GM23248 (cell line): ENCODE data around the gene FBXO42. TPM values are rescaled to one million over a fixed set of nuclear protein-coding genes. Genes with fewer than 3 reads are reported as not detected.

ENCODE experiments used
- DNase-seq: peaks from one replicate; pipeline ENCODE4 v3.0.0-alpha.2; 2015
- H2AFZ ChIP-seq: fragments of 200-600 bp; sonication (generic); 2 replicates; pipeline ENCODE4 v1.6.1; 2016; ENCODE audit warnings: antibody characterized with exemption
- H3F3A ChIP-seq: fragments of 200-600 bp; sonication (generic); 2 replicates; pipeline ENCODE4 v1.6.1; 2016; ENCODE audit warnings: mild to moderate bottlenecking, antibody characterized with exemption, mixed run types; ENCODE audit not compliant: insufficient read depth
- H3K27ac ChIP-seq: fragments of 200-600 bp; sonication (generic); 2 replicates; pipeline ENCODE4 v1.5.1; 2016; ENCODE audit warnings: mild to moderate bottlenecking
- H3K27me3 ChIP-seq: fragments of 200-600 bp; sonication (generic); replicated peaks from 2 replicates; pipeline ENCODE4 v1.6.1; 2016; ENCODE audit warnings: mild to moderate bottlenecking; ENCODE audit not compliant: insufficient read depth
- H3K36me3 ChIP-seq: fragments of 200-600 bp; sonication (generic); 2 replicates; pipeline ENCODE4 v1.6.1; 2016; ENCODE audit warnings: low read depth, mild to moderate bottlenecking
- H3K4me1 ChIP-seq: fragments of 200-600 bp; sonication (generic); 2 replicates; pipeline ENCODE4 v1.6.1; 2016; ENCODE audit warnings: mild to moderate bottlenecking; ENCODE audit not compliant: insufficient read depth
- H3K4me2 ChIP-seq: fragments of 200-600 bp; sonication (generic); one replicate; pipeline ENCODE4 v1.6.1; 2016; ENCODE audit warnings: mild to moderate bottlenecking; ENCODE audit not compliant: unreplicated experiment
- H3K4me3 ChIP-seq: fragments of 200-600 bp; sonication (generic); 2 replicates; pipeline ENCODE4 v1.5.1; 2016; ENCODE audit warnings: mild to moderate bottlenecking
- H3K79me2 ChIP-seq: fragments of 200-600 bp; sonication (generic); 2 replicates; pipeline ENCODE4 v1.6.1; 2016; ENCODE audit warnings: mild to moderate bottlenecking; ENCODE audit not compliant: insufficient read depth
- H3K9ac ChIP-seq: fragments of 200-600 bp; sonication (generic); 2 replicates; pipeline ENCODE4 v1.6.1; 2016; ENCODE audit warnings: mild to moderate bottlenecking
- H3K9me2 ChIP-seq: fragments of 200-600 bp; sonication (generic); 2 replicates; pipeline ENCODE4 v1.6.1; 2016; ENCODE audit warnings: mixed run types, mild to moderate bottlenecking, moderate library complexity; ENCODE audit not compliant: insufficient read depth
- H3K9me3 ChIP-seq: fragments of 200-600 bp; sonication (generic); one replicate; pipeline ENCODE4 v1.6.1; 2017; ENCODE audit warnings: low read depth
- H4K20me1 ChIP-seq: fragments of 200-600 bp; sonication (generic); 2 replicates; pipeline ENCODE4 v1.6.0; 2016; ENCODE audit not compliant: insufficient read depth
- EZH2 ChIP-seq: fragments of 200-600 bp; sonication (generic); IDR thresholded peaks from 2 replicates; pipeline ENCODE4 v1.6.1; 2018; ENCODE audit warnings: antibody characterized with exemption, mild to moderate bottlenecking; ENCODE audit not compliant: insufficient read depth, poor library complexity, severe bottlenecking
- EZH2phosphoT487 ChIP-seq: fragments of 200-600 bp; sonication (generic); IDR thresholded peaks from 2 replicates; pipeline ENCODE4 v1.6.1; 2018; ENCODE audit warnings: antibody characterized with exemption, moderate library complexity, mild to moderate bottlenecking, low read depth; ENCODE audit not compliant: insufficient read depth
- WGBS, 2 experiments: methylation state at CpG; one replicate each; pipeline ENCODE4 v1.1.6; 2015 to 2017; ENCODE audit warnings: low lambda C conversion rate in 2 of 2, low coverage in 1 of 2; ENCODE audit errors: missing lambda C conversion rate in 2 of 2; 5-methylcytosine and 5-hydroxymethylcytosine counted together
- in situ Hi-C: fragments of 300-500 bp; cut with MboI; formaldehyde crosslinking; loops from 2 replicates; pipeline ENCODE4 v1.15.0; 2020
- polyA plus RNA-seq: library from polyadenylated mRNA; unstranded; fragments of >200 nt; fragmentation: Nextera tagmentation; extraction: Ambion mirVana; gene quantifications from 2 replicates; pipeline ENCODE4 v1.2.1, GENCODE V29; 2016
- total RNA-seq: library from RNA; depleted of rRNA; stranded (reverse); fragments of >200 nt; shearing (Covaris generic); gene quantifications from 2 replicates; pipeline ENCODE4 v1.2.3, GENCODE V29; 2014

The FBXO42 gene
- total and polyA plus RNA-seq, 2 experiments from 2014 or later, result 17.1 to 20.2 TPM

DNA sequence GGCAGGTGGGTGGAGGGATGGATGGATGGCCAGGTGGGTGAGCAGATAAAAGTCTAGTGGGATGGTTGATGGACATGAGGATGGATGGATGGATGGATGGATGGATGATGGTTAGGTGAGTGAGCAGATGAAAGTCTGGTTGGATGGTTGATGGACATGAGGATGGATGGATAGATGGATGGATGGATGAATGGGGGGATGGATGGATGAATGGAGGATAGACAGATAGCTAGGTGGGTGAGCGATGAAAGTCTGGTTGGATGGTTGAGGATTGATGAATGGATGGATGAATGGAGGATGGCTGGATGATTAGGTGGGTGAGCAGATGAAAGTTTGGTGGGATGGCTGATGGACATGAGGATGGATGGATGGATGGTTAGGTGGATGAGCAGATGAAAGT is 130.8 kb downstream of the FBXO42 start:
- Histone ChIP-seq H3K36me3 (no peaks in the 10 kb centered on the region), H4K20me1 (no peaks in the 10 kb centered on the region), H2AFZ (no peak overlapping the region), H3K27ac (no peak overlapping the region), H3F3A (peaks cover 4% of the 10 kb centered on the region; the same call in 1 of the 2 replicates), H3K9me3 (no peaks in the 10 kb centered on the region), H3K4me2 (no peak overlapping the region), H3K9me2 (no peaks in the 10 kb centered on the region), H3K79me2 (no peaks in the 10 kb centered on the region), H3K9ac (no peak overlapping the region), H3K4me3 (no peak overlapping the region), H3K27me3 (no peaks in the 10 kb centered on the region), H3K4me1 (no peaks in the 10 kb centered on the region)
- DNase-seq, result no peak
- in situ Hi-C loops, result no loop called here
- 93 to 100% methylated on average over 1 of the region's 1 CpG for WGBS, 2 experiments
- TF ChIP-seq EZH2phosphoT487 (no peak), EZH2 (no peak)

DNA sequence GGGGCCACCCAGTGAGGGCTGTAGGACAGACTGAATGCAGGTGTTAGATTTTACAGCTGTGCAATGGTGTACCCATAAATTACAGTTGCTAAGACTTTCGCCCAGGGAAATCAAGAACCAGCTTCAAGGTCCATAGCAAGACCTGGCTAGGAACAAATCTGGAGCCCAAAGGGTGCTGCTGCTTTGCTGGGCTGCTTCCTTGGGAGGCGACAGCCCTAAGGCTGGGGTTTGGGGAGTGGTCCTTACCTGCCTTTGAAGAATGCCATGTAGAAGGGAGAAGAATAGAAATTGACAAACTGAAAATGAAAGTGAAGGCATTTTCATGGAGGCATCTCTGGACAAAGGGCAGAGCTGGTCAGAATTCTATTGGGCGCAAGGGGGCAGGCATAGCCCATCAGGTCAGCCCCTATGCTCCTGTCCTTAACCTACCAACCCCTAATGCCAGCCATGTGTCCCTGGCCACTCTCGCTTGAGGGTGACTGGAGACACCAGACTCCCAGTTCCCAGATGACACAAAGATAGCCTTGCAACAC is 132.2 kb downstream of the FBXO42 start:
- no peak for TF ChIP-seq EZH2
- no peak for TF ChIP-seq EZH2phosphoT487
- H3K27me3 ChIP-seq, result no peaks in the 10 kb centered on the region
- no peak for DNase-seq
- WGBS, 2 experiments, result 83 to 89% methylated on average over 4 of the region's 4 CpGs
- H3K4me2 ChIP-seq, result no peak overlapping the region
- in situ Hi-C loops, result no loop called here
- no peak overlapping the region for H3K27ac ChIP-seq
- H3K9ac ChIP-seq, result no peak overlapping the region
- no peaks in the 10 kb centered on the region for H3K4me1 ChIP-seq
- H3K9me3 ChIP-seq, result no peaks in the 10 kb centered on the region
- H4K20me1 ChIP-seq, result no peaks in the 10 kb centered on the region
- no peak overlapping the region for H2AFZ ChIP-seq
- H3F3A ChIP-seq, result peaks cover 5% of the 10 kb centered on the region; the same call in 1 of the 2 replicates
- no peaks in the 10 kb centered on the region for H3K36me3 ChIP-seq
- H3K4me3 ChIP-seq, result no peak overlapping the region
- H3K9me2 ChIP-seq, result no peaks in the 10 kb centered on the region
- H3K79me2 ChIP-seq, result no peaks in the 10 kb centered on the region

DNA sequence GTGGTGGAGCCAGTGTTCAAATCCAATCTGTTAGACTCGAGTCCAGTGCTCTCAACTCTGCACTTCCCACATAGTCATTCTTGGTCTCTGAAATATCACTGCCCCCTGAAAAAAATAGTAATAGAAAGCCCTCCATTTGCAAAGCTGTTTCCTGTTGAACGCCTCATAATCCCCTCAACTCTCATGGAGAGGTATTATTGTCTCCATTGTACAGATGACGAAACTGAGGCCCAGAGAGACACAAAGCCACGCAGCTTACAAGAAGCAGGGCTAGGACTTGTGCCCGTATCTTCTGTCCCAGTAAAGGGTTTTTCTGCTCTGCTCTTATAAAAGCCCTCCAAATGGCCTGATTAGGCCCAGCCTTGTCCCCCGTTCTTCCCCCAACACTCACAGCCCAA is 133.6 kb downstream of the FBXO42 start:
- Histone ChIP-seq H3F3A (peaks cover 5% of the 10 kb centered on the region; the same call in 1 of the 2 replicates), H3K36me3 (no peaks in the 10 kb centered on the region), H3K27ac (no peak overlapping the region), H3K9me2 (no peaks in the 10 kb centered on the region), H4K20me1 (no peaks in the 10 kb centered on the region), H3K4me2 (no peak overlapping the region), H3K4me1 (no peaks in the 10 kb centered on the region), H3K9me3 (no peaks in the 10 kb centered on the region), H2AFZ (no peak overlapping the region), H3K4me3 (no peak overlapping the region), H3K9ac (no peak overlapping the region), H3K79me2 (no peaks in the 10 kb centered on the region), H3K27me3 (no peaks in the 10 kb centered on the region)
- TF ChIP-seq EZH2phosphoT487 (no peak), EZH2 (no peak)
- WGBS, 2 experiments, result 85 to 88% methylated on average over 6 of the region's 6 CpGs
- in situ Hi-C loops, result no loop called here
- DNase-seq, result no peak

DNA sequence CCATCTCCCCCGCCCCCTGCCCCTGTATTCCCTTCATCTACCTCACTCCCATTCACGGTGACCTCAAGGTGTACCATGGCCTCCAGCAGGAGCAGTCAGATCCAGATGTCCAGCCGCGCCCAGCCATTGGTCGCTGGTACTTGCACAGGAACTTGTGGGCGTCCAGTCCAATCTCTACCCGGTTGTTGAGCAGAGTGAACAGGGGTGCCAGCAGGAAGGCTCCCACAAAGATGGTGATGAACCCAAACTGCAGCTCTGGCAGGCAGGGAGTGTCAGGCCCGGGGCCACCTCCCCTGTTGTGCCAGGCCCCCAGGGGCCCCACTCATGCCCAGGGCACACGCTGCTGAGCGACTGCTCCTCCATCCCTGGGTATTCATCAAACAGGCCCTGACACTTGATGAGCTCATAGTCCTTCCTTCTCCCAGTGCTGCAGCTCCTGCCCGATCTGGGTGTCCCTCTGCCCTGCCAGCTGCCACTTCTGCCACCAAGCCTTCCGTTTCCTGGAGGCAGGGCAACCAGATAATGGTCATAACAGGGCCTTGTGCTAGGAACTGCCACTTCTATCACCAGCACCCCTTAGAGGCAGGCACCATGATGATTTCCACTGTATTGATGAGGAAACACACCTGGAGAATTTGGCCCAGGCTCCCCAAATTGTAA is 134.1 kb downstream of the FBXO42 start:
- DNase-seq, result no peak
- no peak overlapping the region for H3K9ac ChIP-seq
- no peaks in the 10 kb centered on the region for H3K4me1 ChIP-seq
- no peaks in the 10 kb centered on the region for H3K9me2 ChIP-seq
- H3K4me3 ChIP-seq, result peak overlapping the region; percentile 62; the same call in 1 of the 2 replicates
- H3K9me3 ChIP-seq, result no peaks in the 10 kb centered on the region
- H2AFZ ChIP-seq, result peak overlapping the region; percentile 87
- 88 to 92% methylated on average over 11 to 12 of the region's 12 CpGs for WGBS, 2 experiments
- in situ Hi-C loops, result no loop called here
- H3K27me3 ChIP-seq, result no peaks in the 10 kb centered on the region
- no peak for TF ChIP-seq EZH2
- no peak for TF ChIP-seq EZH2phosphoT487
- H3F3A ChIP-seq, result peaks cover 5% of the 10 kb centered on the region; the same call in 1 of the 2 replicates
- no peaks in the 10 kb centered on the region for H3K36me3 ChIP-seq
- no peaks in the 10 kb centered on the region for H4K20me1 ChIP-seq
- no peak overlapping the region for H3K4me2 ChIP-seq
- H3K27ac ChIP-seq, result no peak overlapping the region
- H3K79me2 ChIP-seq, result no peaks in the 10 kb centered on the region
